BLaER1 (cell line): ENCODE results near the gene PQBP1.

ENCODE experiments used
- H3K27ac ChIP-seq: shearing (Covaris generic); formaldehyde crosslinking; 2 replicates; pipeline ENCODE4 v1.8.1; 2022
- H3K27me3 ChIP-seq: shearing (Covaris generic); formaldehyde crosslinking; 2 replicates; pipeline ENCODE4 v1.8.1; 2022
- H3K36me3 ChIP-seq: shearing (Covaris generic); formaldehyde crosslinking; 2 replicates; pipeline ENCODE4 v1.8.1; 2022
- H3K4me1 ChIP-seq: shearing (Covaris generic); formaldehyde crosslinking; 2 replicates; pipeline ENCODE4 v1.8.1; 2022
- H3K4me2 ChIP-seq: shearing (Covaris generic); formaldehyde crosslinking; 2 replicates; pipeline ENCODE4 v1.8.1; 2022
- H3K4me3 ChIP-seq: shearing (Covaris generic); formaldehyde crosslinking; 2 replicates; pipeline ENCODE4 v1.8.1; 2022
- H3K9ac ChIP-seq: shearing (Covaris generic); formaldehyde crosslinking; 2 replicates; pipeline ENCODE4 v1.8.1; 2022
- H3K9me3 ChIP-seq: shearing (Covaris generic); formaldehyde crosslinking; 2 replicates; pipeline ENCODE4 v1.8.1; 2022
- H4K20me1 ChIP-seq: shearing (Covaris generic); formaldehyde crosslinking; 2 replicates; pipeline ENCODE4 v1.8.1; 2022
- Cebpa-rat ChIP-seq: shearing (Covaris generic); IDR thresholded peaks from 2 replicates; pipeline ENCODE4 v1.8.1; 2022

The PQBP1 gene

DNA sequence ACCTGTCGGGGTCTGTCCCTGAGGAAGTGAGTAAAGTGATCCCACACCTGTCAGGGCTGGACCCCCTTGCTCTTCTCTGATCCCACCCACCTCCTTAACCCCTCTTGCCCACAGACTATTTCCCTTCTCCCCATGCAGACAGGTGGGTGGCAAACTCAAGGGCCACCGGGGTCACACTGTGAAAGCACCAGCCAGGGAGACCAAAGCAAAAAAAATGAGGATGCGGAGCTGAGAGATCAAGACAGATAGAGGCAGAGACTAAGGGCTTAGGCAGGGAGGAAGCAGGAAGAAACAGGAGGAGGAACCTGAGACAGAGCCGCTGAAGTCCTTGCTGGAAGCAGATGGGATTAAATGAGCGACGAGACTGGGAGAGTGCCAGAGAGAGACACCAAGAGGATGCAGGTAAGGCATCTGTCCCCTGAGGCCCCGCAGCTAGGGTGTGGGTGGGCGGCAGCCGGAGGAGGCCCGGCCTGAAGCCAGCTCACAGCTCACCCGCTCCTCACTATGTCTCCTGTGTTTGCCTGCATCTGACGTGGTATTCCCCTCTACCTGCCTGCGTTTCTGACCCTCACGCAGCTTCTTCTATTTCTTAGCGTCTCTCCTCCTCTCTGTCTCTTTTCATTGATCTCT lies 7.3 kb upstream of the PQBP1 start:
- H3K9ac ChIP-seq: peak overlapping the region; percentile 64; the same call in 1 of the 2 replicates
- H3K4me3 ChIP-seq: peak overlapping the region; percentile 69
- H4K20me1 ChIP-seq: peaks cover 19% of the 10 kb centered on the region
- H3K27ac ChIP-seq: no peak overlapping the region
- no peak for TF ChIP-seq Cebpa-rat
- peak overlapping the region; percentile 71 for H3K4me2 ChIP-seq
- H3K4me1 ChIP-seq: peaks cover 12% of the 10 kb centered on the region; the same call in 1 of the 2 replicates
- 0 out of 2 replicates have a peak, but pooled peaks cover 6% of the 10 kb centered on the region for H3K9me3 ChIP-seq
- H3K36me3 ChIP-seq: peaks cover 21% of the 10 kb centered on the region
- H3K27me3 ChIP-seq: peaks cover 7% of the 10 kb centered on the region

DNA sequence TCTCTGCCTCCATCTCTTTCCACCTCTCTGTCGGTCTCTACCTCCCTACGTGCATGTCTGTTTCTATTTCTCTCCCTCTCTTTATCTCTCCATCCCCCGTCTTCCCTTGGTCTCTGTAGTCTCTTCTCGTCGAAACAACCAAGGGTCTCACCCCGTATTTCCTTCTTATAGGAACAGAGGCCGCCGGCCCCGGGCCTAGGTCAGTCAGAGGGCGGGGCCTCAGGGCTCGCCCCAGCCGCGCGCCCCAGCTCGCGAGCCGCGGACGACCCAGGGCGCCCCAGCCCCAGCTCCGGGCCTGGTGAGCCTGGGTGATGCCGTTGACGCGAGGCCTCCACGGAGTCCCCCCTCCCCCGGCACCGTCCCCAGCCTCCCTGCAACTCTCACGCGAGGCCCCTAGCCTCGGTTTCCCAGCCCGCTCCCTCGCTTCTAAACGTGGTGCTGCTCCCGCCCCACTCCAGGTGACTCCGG lies 6.8 kb upstream of the PQBP1 start:
- peak overlapping the region; percentile 71 for H3K4me2 ChIP-seq
- peak overlapping the region; percentile 69 for H3K4me3 ChIP-seq
- H3K9ac ChIP-seq: peak overlapping the region; percentile 64
- peaks cover 22% of the 10 kb centered on the region for H3K36me3 ChIP-seq
- TF ChIP-seq Cebpa-rat: no peak
- H3K4me1 ChIP-seq: peaks cover 12% of the 10 kb centered on the region; the same call in 1 of the 2 replicates
- H3K27me3 ChIP-seq: peaks cover 11% of the 10 kb centered on the region
- H3K27ac ChIP-seq: no peak overlapping the region
- H4K20me1 ChIP-seq: peaks cover 25% of the 10 kb centered on the region
- 0 out of 2 replicates have a peak, but pooled peaks cover 6% of the 10 kb centered on the region for H3K9me3 ChIP-seq

DNA sequence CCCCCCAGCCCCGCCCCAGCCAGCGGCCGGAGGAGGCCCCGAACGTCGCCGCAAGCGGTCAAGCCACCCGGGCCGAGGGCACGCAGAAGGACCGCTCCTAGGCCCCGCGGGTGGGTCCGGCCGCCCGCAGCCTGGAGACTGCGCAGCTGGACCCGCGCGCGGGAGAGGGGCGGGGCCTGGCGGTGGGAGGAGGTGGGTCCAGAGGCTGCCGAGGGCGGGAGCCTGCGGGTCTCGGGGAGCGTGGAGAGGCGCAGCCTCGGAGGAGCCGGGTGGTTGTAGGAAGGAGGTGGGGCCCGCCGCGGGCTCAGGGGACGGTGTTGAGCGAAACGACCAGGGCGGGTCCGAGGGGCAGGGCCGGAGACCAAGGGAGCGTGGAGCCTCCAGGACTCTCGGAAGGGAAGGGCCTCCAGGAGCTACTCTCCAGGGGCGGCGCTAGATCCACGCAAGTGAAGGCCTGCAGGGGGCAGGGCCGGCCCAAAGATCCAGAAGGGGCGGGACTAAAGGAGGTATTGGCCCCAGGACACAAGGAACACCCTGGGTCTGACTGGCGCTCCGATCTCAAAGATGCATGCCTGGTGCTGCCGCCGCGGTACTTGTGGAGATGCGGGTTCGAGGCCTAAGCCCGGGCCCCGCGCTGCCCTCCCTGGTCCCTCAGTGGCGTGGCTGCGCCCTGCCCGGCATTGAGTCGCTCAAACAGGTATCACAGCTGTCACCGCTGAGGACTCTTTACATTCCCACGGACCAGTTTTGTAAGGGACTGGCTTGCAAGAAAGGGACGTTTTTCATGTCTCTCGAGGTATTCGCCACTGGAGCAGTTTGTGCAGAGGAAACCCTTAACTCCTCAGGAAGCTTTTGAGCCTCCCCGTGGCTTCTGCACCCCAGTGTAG lies 6.1 kb upstream of the PQBP1 start:
- no peak overlapping the region for H3K27ac ChIP-seq
- peaks cover 18% of the 10 kb centered on the region for H3K4me1 ChIP-seq
- H3K9ac ChIP-seq: peak overlapping the region; percentile 64
- peaks cover 22% of the 10 kb centered on the region for H3K36me3 ChIP-seq
- H3K4me2 ChIP-seq: peak overlapping the region; percentile 71
- H3K4me3 ChIP-seq: peak overlapping the region; percentile 69
- H4K20me1 ChIP-seq: peaks cover 31% of the 10 kb centered on the region
- H3K27me3 ChIP-seq: peaks cover 11% of the 10 kb centered on the region
- no peak for TF ChIP-seq Cebpa-rat
- 0 out of 2 replicates have a peak, but pooled peaks cover 6% of the 10 kb centered on the region for H3K9me3 ChIP-seq

DNA sequence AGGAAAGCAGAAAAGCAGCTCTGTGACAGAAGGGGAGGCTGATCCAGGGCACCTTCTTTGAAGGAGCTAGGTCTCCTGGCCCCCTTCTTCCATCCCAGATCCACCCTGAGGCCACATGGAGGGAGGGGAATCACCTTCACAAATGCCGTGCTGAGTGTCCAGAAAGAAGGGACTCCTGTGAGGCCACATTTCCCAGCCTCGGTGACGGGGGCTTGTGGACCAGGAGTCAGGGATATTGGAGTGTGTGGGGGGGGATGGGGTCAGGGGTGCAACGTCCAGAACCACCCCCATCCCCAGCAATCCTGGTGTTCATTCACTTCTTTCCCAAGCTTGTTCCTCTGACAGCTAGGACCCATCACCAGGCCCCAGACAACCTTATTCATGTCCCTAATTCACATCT lies 4.8 kb upstream of the PQBP1 start:
- no peak for TF ChIP-seq Cebpa-rat
- no peak overlapping the region for H3K9ac ChIP-seq

DNA sequence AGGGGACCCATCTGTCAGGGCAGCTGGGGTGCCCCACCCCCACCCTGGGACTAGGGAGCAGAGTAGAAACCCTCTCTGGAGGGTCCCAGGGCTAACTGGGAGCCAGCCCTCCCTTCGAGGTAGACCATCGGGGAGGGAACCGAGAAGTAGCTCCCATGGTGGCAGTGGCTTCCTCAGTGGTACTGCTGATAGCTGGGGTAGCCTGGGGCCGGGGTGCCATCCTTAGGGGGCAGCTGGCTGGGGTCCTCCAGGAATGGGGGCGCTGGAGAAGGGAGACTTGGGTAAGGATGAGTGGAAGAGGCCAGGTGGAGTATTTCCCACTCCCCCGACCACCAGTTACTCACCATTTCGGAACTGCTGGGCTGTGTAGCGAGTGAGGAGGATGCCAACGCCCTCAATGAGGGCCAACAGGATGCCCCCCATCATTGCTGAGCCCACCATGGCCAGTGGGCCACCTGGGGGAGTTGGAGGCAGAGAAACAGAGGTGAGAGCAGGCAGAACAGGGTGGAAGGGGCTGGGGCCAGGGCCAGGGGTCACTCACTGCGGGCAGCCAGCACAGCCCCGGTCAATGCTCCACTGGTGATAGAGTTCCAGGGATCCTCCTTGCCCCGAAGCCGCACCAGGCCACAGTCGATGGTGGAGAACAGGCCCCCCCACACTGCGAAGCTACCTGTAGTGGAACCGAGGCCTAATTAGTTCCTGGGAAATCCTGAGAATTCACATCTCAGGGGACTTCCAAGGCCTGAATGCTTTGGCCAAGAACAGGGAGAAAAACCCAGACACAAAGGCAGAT lies 4.0 kb upstream of the PQBP1 start:
- Histone ChIP-seq H3K4me2 (no peak overlapping the region), H4K20me1 (peaks cover 36% of the 10 kb centered on the region), H3K4me1 (peaks cover 23% of the 10 kb centered on the region), H3K27me3 (peaks cover 11% of the 10 kb centered on the region), H3K9ac (no peak overlapping the region), H3K36me3 (peaks cover 22% of the 10 kb centered on the region), H3K27ac (no peak overlapping the region), H3K9me3 (peaks cover 17% of the 10 kb centered on the region; the same call in 1 of the 2 replicates), H3K4me3 (no peak overlapping the region)
- no peak for TF ChIP-seq Cebpa-rat

More for the DNA sequence above, 4.8 kb upstream of the PQBP1 start:
- Histone ChIP-seq H3K27ac (no peak overlapping the region), H3K4me2 (no peak overlapping the region), H3K36me3 (peaks cover 22% of the 10 kb centered on the region), H3K9me3 (peaks cover 15% of the 10 kb centered on the region; the same call in 1 of the 2 replicates), H3K4me1 (peaks cover 20% of the 10 kb centered on the region), H3K27me3 (peaks cover 11% of the 10 kb centered on the region), H4K20me1 (peaks cover 36% of the 10 kb centered on the region), H3K4me3 (no peak overlapping the region)

DNA sequence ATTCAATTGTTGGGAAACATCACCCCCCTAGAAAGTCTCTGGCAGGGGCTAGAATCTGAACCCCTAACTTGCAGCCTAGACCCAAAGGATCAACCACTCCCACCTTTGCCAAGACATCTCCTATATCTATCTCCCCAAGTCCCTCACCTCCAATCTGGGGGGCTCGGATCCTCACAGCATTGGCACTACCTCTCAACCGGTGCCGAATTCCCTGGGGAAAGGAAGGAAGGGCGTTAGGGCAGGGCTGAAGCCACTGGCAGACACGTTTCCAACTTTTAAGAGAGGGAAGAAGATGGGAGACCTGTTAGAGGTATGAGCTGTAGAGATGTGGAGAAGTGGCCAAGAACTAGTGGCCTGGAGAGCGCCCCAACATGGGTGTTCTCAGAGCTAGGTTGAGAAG lies 2.8 kb upstream of the PQBP1 start:
- peaks cover 17% of the 10 kb centered on the region; the same call in 1 of the 2 replicates for H3K9me3 ChIP-seq
- H4K20me1 ChIP-seq: peaks cover 36% of the 10 kb centered on the region
- peaks cover 9% of the 10 kb centered on the region for H3K27me3 ChIP-seq
- H3K4me3 ChIP-seq: no peak overlapping the region
- peaks cover 22% of the 10 kb centered on the region for H3K36me3 ChIP-seq
- peaks cover 33% of the 10 kb centered on the region for H3K4me1 ChIP-seq
- no peak overlapping the region for H3K4me2 ChIP-seq
- H3K9ac ChIP-seq: no peak overlapping the region
- no peak overlapping the region for H3K27ac ChIP-seq
- TF ChIP-seq Cebpa-rat: no peak

DNA sequence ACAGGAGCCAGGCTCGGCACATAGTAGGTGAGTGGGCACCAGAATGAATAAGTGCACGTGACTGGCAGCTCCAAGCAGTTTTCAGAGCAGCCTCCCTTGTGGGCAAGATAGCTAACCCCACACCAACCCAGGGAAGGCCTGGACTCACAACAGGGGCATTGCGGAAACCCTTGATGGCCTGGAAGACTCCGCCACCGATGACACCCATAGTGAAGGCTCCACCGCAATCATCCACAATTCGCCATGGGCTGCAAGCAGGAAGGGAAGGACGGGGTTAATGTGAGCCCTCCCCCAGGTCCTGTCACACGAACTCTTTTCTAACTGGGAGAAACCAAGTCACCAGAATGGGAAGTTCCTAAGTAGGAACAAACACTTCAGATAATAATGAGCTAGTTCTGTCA lies 1.1 kb upstream of the PQBP1 start:
- Histone ChIP-seq H3K9me3 (peaks cover 13% of the 10 kb centered on the region; the same call in 1 of the 2 replicates), H3K4me3 (peak overlapping the region; percentile 76), H3K36me3 (peaks cover 35% of the 10 kb centered on the region), H3K4me2 (peak overlapping the region; percentile 64), H3K9ac (peak overlapping the region; percentile 87), H3K4me1 (peaks cover 27% of the 10 kb centered on the region), H4K20me1 (peaks cover 36% of the 10 kb centered on the region), H3K27me3 (peaks cover 9% of the 10 kb centered on the region), H3K27ac (peak overlapping the region; percentile 89)
- no peak for TF ChIP-seq Cebpa-rat

DNA sequence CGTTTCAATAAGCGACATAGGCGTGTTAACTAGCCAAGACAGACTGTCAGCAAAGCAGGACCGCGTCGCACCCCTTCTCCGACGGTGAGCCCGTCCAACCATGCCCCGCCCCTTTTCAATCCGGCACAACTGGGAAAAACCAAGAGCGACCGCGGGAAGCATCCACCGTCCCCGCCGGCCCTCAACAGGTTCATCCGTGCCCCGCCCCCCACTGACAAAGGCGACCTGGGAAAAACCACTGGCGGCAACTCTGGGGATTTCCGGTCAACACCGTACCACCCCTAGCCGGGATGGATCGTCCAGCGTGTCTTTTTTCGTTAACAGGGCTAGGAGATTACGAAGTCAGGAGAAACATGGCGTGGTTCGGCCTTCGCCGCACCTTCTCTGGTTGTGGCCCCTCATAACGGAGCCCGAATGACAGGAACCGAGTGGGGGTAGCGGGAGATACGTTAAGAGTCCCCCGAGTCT lies 539 bp upstream of the PQBP1 start:
- TF ChIP-seq Cebpa-rat: no peak
- Histone ChIP-seq H3K9me3 (peaks cover 11% of the 10 kb centered on the region; the same call in 1 of the 2 replicates), H3K9ac (peak overlapping the region; percentile 87), H4K20me1 (peaks cover 36% of the 10 kb centered on the region), H3K4me2 (peak overlapping the region; percentile 64), H3K27me3 (peaks cover 14% of the 10 kb centered on the region), H3K36me3 (peaks cover 41% of the 10 kb centered on the region), H3K4me1 (peaks cover 24% of the 10 kb centered on the region), H3K4me3 (peak overlapping the region; percentile 76), H3K27ac (peak overlapping the region; percentile 89)

DNA sequence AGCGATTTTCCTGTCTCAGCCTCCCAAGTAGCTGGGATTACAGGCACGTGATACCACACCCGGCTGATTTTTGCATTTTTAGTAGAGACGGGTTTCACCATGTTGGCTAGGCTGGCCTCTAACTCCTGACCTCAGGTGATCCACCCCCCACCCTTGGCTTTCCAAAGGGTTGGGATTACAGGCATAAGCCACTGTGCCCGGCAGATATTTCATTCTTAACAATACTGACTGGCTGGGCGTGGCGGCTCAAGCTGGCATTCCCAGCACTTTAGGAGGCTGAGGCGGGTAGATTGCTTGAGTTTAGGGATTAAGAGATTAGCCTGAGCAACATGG lies 1.3 kb downstream of the PQBP1 start:
- Histone ChIP-seq H3K4me3 (peak overlapping the region; percentile 76; the same call in 1 of the 2 replicates), H3K9ac (no peak overlapping the region; the same call in 1 of the 2 replicates)

More for the DNA sequence above, 1.3 kb downstream of the PQBP1 start:
- TF ChIP-seq Cebpa-rat: no peak
- Histone ChIP-seq H3K4me2 (peak overlapping the region; percentile 74), H3K27ac (no peak overlapping the region; the same call in 1 of the 2 replicates), H3K4me1 (peaks cover 22% of the 10 kb centered on the region), H3K9me3 (peaks cover 11% of the 10 kb centered on the region; the same call in 1 of the 2 replicates), H3K27me3 (peaks cover 22% of the 10 kb centered on the region), H4K20me1 (peaks cover 25% of the 10 kb centered on the region), H3K36me3 (peaks cover 41% of the 10 kb centered on the region)
